ENCODE data around the gene PALM.
A peak's percentile ranks its signal among the peaks of the same experiment; 100 is the strongest.
"Not testable (repeated sequence)": the region's sequence is repeated elsewhere in the genome, so short reads cannot be mapped to it uniquely, and the experiment has no call there.

The PALM gene, protein sequence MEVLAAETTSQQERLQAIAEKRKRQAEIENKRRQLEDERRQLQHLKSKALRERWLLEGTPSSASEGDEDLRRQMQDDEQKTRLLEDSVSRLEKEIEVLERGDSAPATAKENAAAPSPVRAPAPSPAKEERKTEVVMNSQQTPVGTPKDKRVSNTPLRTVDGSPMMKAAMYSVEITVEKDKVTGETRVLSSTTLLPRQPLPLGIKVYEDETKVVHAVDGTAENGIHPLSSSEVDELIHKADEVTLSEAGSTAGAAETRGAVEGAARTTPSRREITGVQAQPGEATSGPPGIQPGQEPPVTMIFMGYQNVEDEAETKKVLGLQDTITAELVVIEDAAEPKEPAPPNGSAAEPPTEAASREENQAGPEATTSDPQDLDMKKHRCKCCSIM

DNA sequence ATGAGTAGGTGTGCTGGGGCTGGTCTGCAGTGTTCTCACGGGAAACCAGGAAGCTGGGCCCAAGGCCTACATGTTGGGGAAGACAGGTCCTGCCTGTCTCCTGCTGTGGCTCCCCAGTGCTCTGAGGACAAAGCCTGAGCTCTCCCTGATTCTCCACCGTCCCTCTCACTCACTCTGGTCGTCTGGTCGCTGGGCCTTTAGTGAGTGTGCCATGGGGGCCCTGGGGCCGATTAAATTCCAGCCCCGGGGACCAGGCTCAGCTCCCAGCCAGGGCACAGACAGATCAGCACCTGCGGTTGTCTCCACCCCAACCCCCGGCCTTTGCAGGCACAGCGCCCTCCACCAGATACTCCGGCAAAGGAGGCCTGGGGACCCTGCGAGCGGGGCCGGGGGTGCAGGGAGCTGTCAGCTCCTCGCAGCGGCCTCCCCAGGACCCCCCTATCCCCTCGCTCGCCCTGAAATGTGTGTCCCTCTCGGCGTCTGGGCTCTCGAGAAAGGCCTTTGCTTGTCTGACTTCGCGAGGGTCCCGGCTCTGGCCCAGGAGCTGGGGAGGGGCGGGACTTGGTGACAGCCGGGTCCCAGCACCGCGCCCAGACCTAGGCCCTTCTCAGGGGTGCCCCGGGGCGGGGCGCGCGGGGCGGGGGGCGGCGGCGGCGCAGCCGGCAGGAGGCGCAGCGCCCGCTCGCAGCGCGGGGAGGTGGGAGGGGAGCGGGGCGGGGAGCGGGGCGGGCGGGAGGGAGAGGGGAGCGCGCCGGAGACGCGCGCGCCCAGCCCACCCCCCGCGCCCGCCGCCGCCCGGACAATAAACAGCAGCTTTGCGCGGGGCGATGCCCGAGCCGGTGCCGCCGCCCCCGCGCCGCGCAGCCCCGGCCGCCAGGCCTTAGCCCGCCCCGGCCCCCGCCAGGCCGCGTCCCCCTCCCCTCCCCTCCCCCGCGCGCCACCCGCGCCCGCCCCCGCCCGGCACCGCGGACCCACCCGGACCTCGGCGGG is at the start of gene PALM:
Gene PALM (plus strand): TSS at position 782 of the 990 bp plus-strand sequence. CDS start 212 bp downstream, outside the sequence.
- DNase-seq: peak; percentile 35

DNA sequence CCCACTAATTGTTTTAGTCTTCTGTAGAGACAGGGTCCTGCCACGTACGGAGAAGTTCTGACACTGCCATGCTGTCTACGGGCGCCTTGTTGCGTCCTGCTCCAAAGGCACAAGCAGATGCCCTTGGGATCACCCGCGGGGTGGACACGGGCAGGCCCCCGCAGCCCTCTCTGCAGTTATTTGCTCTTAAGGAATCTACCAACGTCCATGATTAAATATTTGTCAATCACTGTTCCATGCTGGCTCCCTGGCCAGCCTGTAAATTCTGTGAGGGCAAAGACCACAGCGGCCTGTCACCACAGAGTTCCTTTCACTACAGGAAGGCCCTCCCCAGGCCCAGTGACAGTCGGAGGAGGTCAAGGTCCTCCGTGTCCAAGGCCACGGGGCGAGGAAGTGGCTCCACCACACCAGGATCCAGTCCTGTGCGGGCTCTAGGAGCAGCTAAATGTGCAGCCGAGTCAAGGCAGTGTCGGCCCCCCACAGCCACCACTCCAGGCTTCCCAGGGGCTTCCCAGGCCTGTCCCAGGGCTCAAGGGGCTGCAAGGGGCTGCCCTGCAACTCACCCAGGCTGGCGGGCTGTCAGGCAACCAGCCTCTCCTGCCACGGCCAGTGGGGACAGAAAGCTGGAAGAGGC is 47.8 kb upstream of the PALM start:
- DNase-seq: no peak

DNA sequence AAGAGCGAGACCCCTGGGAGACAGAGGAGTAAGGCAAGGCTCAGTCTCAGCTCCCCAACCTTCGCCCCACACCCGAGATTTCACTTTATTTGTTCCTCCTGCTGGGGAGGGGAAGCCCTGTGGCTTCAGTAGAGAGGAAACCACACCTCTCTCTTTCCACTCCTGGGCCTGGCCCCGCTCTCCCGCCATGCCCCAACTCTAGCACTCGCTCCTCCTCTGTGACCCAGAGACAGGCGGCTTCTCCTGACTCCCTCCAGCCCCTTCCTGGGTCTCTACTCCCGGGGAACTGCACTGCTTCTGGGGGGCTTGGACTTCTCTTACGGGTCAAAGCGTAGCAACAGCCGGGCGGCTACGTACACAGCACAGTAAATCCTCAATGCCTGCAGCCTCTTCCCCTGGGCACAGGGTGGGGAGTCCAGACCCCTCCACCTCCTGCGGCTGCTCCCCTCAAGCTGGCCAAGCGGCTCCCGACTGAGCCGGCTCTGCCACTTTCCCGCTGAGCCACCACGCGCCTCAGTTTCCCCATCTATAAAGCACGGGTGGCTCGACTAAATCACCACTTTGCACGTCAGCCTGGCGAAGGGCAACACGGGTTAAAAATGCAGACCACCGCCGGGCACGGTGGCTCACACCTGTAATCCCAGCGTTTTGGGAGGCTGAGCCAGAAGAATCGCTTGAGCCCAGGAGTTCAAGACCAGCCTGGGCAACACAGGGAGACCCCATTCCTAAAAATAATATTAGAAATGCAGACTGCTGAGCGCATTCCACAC is 47.1 kb upstream of the PALM start:
- no peak for DNase-seq

DNA sequence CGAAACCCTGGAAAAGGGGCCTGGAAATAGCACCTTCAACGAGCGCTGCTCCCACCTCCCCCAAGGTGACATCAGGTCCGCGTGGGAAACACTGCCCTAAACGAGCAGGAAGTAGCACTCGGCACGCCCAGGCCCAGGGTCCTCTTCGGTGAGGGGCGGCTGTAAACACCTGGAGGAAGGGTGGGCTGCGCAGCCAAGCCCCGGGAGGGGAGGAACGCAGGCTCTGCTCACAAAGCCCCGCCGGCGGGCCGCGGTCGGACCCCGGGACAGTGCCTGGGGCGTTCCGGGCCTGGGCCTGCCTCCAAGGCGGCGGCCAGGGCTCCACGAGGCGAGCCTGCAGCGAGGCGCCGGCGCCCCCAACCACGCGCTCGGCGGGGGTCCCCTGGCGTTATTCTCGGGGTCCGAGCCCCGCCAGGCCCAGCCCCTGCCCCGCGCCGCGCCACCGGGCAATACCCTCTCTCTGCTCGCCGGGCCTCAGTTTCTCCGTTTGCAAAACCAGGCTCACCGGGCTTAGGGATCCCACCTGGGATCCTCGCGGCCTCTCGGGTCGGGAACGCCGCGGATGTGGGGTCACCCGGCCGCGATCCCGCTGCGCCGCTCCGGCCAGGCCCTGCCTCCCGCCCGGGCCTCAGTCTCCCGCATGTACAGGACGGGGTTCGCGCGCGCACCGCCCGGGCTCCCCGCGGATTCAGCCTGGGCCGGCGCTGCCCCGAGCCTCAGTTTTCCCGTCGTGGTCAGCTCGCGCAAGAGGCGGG is 46.4 kb upstream of the PALM start:
- DNase-seq: no peak

DNA sequence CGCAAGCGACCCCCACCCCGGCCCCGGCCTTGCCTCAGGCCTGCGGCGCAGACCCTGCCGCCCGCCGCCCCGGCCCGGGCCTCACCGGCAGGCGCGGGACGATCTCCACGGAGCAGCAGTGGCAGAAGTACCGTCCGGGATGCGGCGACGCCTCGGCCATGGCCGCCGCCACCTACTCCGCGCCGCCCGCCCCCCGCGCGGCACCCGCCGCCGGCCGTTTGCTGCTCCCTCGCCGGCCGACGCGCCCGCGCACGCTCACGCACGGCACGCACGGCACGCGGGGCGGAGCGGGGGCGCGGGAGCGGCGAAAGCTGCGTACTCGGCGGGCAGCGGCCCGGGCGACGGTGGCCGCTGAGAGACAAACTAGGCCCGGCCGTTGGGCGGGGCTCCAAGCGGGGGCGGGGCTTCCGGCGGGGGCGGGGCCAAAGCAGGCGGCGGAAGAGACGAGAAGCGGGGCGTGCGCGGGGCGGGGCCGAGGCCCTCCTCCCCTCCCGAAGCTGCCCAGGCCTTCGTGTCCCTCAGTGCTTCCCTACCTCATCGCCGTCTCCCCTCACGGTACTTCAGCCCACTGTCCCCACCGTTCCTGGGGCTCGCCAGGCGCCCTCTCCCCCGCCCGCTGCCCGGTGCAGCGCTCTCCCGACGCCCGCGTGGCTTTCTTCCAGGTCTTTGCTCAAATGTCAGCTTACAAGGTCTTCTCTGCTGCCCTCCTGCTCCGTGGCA is 45.6 kb upstream of the PALM start, which contains the start of gene RNF126:
Gene RNF126 (minus strand): TSS at position 253 of the 720 bp plus-strand sequence. CDS start 93 bp downstream, at position 160.
- peak; percentile 90 for DNase-seq

DNA sequence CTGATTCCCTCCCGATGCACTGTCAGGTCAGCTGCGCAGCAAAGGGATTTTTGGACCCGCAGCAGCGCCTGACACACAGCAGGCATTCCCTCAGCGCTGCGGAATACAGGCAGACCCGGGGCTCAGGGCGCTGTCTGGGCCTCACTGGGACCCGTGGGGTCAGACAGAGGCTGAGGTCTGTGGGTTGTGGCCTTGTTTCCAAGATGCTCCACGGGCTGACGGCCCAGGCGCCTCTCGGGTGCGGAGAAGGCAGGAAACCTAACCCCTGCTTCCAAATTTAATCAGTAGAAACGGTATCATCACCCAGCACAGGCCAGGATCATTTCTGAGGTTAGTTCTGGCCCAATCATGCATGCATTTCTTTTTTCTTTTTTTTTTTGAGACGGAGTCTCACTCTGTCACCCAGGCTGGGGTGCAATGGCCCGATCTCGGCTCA is 45.0 kb upstream of the PALM start:
- DNase-seq: no peak

DNA sequence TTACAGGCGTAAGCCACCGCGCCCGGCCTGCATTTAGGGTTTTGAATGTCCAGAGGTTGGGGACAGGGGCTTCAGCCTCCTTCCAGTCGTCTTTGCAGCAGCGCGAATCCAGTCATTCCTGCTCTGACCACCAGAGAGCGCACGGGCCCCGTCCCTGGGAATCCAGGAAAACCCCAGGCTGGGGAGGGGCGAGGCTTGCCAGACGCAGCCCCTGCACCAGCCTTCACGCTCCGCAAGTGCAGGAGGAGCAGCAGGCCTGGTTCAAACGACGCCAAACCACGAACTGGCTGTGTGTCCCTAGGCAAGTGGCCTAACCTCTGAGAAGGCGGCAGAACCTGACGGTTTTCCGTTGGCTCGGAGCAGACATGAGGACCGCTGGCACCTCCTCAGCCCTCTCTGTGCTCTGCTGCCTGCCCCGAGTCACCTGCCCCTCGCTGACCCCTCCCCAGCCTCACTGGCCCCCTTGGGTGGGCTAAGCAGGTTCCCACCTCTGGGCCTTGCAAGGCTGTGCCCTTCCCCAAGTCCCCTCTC is 43.8 kb upstream of the PALM start:
- DNase-seq: peak; percentile 80

DNA sequence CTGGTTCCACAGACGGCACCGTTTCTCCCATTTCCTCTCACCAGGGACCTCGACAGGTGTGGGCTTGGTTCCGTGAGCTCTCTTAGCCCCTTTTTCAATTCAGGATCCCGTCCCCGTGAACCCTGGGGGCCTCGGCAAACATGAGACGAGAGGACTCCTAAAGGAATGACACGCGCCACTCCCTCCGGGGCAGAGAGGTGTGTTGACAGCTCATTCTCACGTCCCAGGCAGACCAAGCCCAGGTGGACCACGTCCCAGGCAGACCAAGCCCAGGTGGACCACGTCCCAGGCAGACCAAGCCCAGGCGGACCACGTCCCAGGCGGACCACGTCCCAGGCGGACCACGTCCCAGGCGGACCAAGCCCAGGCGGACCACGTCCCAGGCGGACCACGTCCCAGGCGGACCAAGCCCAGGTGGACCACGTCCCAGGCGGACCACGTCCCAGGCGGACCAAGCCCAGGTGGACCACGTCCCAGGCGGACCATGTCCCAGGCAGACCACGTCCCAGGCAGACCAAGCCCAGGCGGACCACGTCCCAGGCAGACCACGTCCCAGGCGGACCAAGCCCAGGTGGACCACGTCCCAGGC is 41.7 kb upstream of the PALM start:
- DNase-seq: not testable (repeated sequence)

DNA sequence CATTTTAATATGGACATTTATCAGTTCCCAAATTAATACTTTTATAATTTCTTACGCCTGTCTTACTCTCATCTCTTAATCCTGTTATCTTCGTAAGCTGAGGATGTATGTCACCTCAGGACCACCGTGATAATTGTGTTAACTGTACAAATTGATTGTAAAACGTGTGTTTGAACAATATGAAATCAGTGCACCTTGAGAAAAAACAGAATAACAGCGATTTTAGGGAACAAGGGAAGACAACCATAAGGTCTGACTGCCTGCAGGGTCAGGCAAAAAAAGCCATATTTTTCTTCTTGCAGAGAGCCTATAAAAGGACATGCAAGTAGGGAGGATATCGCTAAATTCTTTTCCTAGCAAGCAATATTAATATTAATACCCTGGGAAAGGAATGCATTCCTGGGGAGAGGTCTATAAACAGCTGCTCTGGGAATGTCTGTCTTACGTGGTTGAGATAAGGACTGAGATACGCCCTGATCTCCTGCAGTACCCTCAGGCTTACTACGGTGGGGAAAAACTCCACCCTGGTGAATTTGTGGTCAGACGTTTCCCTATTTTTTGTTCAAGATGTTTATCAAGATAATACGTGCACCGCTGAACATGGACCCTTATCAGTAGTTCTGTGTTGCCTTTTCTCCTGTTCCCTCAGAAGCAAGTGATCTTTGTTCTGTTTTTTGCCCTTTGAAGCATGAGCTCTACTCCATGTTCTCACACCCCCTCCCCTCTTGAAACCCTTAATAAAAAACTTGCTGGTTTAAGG is 39.9 kb upstream of the PALM start:
- DNase-seq: not testable (repeated sequence)

DNA sequence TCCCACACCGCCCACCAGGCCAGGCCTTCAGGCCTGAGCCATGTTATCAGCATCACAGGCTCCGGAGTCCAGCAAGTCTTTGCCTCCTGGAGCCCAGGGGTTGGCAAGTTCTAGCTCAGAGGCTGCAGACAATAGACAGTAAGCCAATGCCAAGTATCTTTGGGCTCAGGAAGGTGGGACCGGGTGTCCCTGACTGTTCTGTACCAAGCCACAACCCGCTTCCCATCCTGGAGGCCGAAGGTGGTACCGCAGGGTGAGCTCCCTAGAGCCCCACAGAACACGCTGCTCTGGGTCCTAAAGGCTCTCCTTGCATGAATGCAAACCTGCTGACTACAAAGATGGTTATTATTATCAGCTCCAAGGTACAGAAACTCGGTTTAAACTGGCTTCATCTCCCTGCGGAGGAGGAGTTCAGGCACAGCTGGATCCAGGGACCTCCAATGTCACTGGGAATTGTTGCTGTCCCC is 38.1 kb upstream of the PALM start:
- DNase-seq: no peak

DNA sequence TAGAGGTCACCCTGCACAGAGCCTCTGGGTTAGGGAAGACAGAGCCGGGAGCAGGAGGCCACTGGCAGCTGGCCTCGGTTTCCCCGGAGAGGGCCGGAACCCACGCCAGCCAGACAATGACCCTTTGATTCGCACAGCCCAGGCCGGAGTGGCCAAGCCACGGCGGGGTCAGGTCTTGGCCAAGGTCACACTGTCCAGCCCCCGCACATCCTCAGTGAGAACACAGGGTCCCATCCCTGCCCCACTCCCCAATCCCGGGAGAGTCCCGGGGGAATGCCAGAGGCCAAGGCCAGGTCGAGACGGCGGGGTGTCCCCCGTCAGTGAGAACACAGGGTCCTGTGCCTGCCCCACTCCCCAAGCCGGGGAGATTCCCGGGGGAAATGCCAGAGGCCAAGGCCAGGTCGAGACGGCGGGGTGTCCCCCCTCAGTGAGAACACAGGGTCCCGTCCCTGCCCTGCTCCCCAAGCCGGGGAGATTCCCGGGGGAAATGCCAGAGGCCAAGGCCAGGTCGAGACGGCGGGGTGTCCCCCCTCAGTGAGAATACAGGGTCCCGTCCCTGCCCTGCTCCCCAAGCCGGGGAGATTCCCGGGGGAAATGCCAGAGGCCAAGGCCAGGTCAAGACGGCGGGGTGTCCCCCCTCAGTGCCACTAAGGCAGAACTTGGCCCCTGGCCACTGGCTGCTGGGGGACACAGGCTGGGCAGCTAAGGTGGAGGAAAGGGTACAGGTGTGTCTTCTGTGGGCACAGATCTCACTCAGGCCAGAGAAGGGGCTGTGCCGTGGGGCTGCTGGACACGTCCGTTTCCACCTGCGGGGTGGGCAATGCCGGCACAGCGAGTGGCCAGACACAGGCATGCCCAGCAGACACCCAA is 34.2 kb upstream of the PALM start:
- no peak for DNase-seq

DNA sequence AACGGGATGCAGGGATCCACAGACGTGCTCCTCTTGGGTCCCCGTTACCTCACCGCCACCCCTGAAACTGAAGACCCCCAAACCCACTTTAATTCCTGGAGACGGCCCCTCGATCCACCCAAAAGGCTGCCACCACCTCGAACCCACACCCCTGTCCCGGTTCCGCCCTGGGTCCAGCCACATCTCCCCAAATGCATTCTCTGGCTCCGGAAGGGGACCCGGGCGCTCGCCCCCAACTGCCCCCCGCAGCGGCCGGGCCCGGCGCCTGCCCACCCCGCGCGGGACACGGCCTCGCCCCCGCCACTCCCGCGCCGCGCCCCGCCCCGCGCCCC is 32.8 kb upstream of the PALM start:
- DNase-seq: no peak

DNA sequence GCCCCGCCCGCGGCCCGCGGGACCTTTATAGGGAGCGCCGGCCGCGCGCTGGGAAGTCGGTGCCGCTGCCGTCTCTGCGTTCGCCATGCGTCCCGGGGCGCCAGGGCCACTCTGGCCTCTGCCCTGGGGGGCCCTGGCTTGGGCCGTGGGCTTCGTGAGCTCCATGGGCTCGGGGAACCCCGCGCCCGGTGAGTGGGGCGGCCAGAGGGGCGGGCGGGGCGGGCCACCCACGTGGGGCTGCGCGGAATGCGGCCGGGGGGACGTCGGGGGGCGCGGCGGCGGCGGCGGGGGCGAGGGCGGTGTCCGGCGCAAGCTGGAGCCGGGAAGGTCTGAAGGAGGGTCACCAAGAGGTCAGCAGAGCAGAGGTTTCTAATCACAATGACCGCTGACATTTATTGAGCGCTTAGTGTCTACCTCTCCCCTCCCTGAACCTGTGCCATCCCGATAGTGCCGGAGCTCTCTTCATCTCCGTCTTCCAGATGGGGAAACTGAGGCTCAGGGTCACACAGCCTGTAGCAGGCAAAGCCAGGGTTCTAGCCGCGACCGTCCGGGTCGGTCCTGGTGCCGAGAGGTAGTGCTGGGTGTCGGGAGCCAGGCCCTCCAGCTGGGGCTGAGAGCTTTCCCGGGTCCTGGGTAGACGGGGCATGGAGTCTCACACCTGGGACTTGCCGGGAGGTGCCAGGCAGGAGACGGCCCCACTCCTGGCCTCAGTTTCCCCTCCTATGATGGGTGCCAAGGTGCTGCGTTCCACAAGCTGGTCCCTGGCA is 32.2 kb upstream of the PALM start, which contains the start of gene FSTL3:
Gene FSTL3 (plus strand): TSS at position 54 of the 767 bp plus-strand sequence. CDS start 32 bp downstream, at position 86.
- no peak for DNase-seq

DNA sequence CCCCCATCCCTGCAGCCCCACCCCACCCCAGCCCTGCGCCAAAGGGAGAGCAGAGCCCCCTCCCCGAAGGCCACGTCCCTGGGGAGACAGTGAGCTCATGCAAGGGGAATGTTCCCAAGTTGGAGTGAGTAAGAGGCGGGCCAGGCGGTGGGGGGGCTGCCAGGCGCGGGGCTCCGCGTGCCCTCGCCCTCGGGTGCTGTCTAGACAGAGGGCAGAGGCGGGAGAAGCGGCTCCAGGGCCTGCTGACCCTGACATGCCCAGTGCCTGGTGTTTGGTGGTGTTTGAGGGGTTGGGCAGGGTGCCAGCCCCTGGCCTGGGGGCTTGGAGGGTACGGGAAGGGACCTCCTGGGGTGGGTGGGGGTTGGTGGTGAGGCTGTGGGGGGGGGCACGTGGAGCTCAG is 31.5 kb upstream of the PALM start:
- no peak for DNase-seq

DNA sequence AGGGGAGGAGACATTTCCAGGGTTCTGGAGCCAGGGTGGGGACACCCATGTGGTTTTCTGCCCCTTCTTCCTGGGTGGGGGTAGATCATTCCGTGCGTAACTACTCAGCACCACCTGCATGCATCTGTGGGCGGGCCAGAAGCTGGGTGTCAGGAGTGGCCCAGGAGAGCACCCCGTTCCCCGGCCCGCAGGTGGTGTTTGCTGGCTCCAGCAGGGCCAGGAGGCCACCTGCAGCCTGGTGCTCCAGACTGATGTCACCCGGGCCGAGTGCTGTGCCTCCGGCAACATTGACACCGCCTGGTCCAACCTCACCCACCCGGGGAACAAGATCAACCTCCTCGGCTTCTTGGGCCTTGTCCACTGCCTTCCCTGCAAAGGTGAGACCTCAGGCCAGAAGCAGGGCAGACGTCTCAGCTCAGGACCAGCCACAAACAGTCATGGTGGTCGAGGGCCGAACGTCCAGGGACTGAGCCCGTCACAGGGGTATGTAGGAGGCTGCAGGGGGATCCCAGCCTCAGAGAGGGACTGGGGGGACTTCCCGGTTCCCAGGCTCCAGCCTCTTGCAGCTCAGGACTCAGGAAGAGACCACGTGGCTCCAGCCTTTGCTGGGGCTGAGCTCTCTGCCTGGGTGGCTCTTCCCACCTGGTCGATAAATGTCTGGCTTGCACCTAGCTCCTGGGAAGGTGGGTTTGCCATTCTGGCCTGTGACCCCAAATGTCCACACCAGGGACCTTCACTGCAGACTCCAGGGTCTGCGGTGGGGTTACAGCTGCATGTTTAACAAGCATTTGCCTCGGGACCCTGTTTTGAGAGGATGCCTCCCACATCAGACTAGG is 30.9 kb upstream of the PALM start:
- no peak for DNase-seq

DNA sequence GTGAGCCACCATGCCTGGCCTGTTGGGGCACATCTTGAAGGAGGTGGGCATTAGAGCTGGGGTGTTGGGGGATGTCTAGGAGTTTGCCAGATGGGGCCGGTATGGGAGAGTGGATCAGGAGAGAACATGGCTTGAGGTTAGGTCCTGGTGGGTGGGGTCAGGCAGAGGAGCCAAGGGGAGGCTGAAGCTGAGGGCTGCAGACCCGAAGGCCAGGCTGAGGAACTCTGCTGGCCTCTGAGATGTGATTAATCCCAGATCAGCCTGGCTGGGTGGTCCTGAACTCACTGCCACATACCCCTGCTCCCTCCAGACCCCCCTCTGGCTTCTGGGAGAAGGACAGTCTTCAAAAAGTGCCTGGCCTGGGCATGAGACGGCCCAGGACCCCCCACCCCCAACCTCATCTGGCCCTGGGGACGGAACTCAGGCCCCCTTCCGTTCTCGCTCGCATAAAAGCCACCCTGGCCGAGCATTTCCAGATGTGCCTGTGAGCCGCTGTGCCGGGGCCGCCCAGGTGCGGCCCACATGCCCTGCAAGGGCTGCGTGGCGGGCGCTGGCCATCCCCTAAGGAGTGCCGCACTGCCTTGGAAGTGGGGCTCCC is 29.8 kb upstream of the PALM start:
- no peak for DNase-seq

Data from midbrain (tissue), 1 donor.